ENCODE measurements around the gene ARHGAP11A. TPM values are rescaled to one million over a fixed set of nuclear protein-coding genes. Genes with fewer than 3 reads are reported as not detected.

The ARHGAP11A gene
- total RNA-seq, 2 experiments from 2014 or later, result 50.5 to 134 TPM

- no peak overlapping the region for H2AFZ ChIP-seq (ENCODE audit: low read length)
- H3K9me3 ChIP-seq (ENCODE audit: low read length), result no peaks in the 10 kb centered on the region
- ChIA-PET CTCF (ENCODE audit: unreplicated experiment) (no interaction called here), POLR2A (interaction anchor here (0.6 kb wide), 1 partner anchor 570 kb away, joined by 5 read pairs; no protein-coding TSS in a partner anchor)
- no peaks in the 10 kb centered on the region for H3K4me1 ChIP-seq (ENCODE audit: insufficient read depth, low read length, poor library complexity, severe bottlenecking)
- no peak overlapping the region for H3K4me2 ChIP-seq (ENCODE audit: low read length)
- no peaks in the 10 kb centered on the region for H4K20me1 ChIP-seq (ENCODE audit: insufficient read depth, low read length)
- no peak overlapping the region for H3K4me3 ChIP-seq (ENCODE audit: low read depth, low read length, poor library complexity, severe bottlenecking)
- no peaks in the 10 kb centered on the region for H3K9me2 ChIP-seq (ENCODE audit: insufficient read depth, low read length)
- BruUV-seq (replicated peaks), result no TSS peak
- no peak for TF ChIP-seq CTCF (conservative IDR thresholded peaks at IDR 0.05; ENCODE audit: low read length)
- TF ChIP-seq EZH2phosphoT487 (IDR thresholded peaks at IDR 0.05; ENCODE audit: borderline replicate concordance, low read depth, low read length), result no peak
- DNase-seq (ENCODE audit: low spot score), result no peak
- peaks cover 25% of the 10 kb centered on the region; the same call in 1 of the 2 replicates for H3K36me3 ChIP-seq (ENCODE audit: insufficient read depth, low read length)
- no peaks in the 10 kb centered on the region for H3K79me2 ChIP-seq (ENCODE audit: insufficient read depth, low read depth, low read length)
- intact Hi-C loops (cut with micrococcal nuclease; ENCODE audit: unreplicated experiment), result no loop called here
- no peak overlapping the region for H3K27ac ChIP-seq (ENCODE audit: low read depth, low read length, poor library complexity, severe bottlenecking)
Observed at GRCh38 chr15:32669896-32670611, 54.8 kb downstream of the ARHGAP11A start.

DNA sequence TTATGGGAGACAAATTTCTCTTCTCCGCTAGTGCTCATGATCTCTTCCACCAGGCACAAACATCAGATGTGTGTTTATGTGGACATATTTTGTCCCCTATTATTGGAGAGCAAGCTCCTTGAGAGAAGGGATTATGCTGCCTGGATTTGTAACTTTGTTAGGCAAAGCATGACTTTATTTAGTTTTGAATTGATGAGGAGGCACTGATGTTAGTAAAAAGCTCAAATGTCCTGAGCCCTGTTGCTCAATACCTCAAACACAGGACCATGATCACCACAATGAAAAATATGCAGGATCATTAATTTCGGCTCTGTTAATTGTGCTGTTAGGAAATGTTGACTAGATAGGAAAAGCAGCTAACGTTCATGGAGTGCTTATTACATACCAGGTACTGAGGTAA lies 55.3 kb downstream of the ARHGAP11A start:
- H2AFZ ChIP-seq (ENCODE audit: low read length), result no peak overlapping the region
- H3K36me3 ChIP-seq (ENCODE audit: insufficient read depth, low read length), result peaks cover 19% of the 10 kb centered on the region; the same call in 1 of the 2 replicates
- H3K9me3 ChIP-seq (ENCODE audit: low read length), result no peaks in the 10 kb centered on the region
- H3K27ac ChIP-seq (ENCODE audit: low read depth, low read length, poor library complexity, severe bottlenecking), result no peak overlapping the region
- H3K4me1 ChIP-seq (ENCODE audit: insufficient read depth, low read length, poor library complexity, severe bottlenecking), result no peaks in the 10 kb centered on the region
- intact Hi-C loops (cut with micrococcal nuclease; ENCODE audit: unreplicated experiment), result no loop called here
- no peak for DNase-seq (ENCODE audit: low spot score)
- H3K9me2 ChIP-seq (ENCODE audit: insufficient read depth, low read length), result no peaks in the 10 kb centered on the region
- POLR2A ChIA-PET, result no interaction called here
- TF ChIP-seq CTCF (conservative IDR thresholded peaks at IDR 0.05; ENCODE audit: low read length) (no peak), EZH2phosphoT487 (IDR thresholded peaks at IDR 0.05; ENCODE audit: borderline replicate concordance, low read depth, low read length) (no peak)
- no peak overlapping the region for H3K4me2 ChIP-seq (ENCODE audit: low read length)
- no peaks in the 10 kb centered on the region for H4K20me1 ChIP-seq (ENCODE audit: insufficient read depth, low read length)
- no TSS peak for BruUV-seq (replicated peaks)
- CTCF ChIA-PET (ENCODE audit: unreplicated experiment), result no interaction called here
- H3K4me3 ChIP-seq (ENCODE audit: low read depth, low read length, poor library complexity, severe bottlenecking), result no peak overlapping the region
- no peaks in the 10 kb centered on the region for H3K79me2 ChIP-seq (ENCODE audit: insufficient read depth, low read depth, low read length)

Measured in OCI-LY7 (cell line).